NCI-H1048 (cell line): Measurements from ENCODE around the gene JPH3.
"Not testable (repeated sequence)": the region's sequence is repeated elsewhere in the genome, so short reads cannot be mapped to it uniquely, and the experiment has no call there.

Source experiments
- DNase-seq: peaks from one replicate; lab custom pipeline; 2025; lab: John Stamatoyannopoulos, UW

The JPH3 gene

DNA sequence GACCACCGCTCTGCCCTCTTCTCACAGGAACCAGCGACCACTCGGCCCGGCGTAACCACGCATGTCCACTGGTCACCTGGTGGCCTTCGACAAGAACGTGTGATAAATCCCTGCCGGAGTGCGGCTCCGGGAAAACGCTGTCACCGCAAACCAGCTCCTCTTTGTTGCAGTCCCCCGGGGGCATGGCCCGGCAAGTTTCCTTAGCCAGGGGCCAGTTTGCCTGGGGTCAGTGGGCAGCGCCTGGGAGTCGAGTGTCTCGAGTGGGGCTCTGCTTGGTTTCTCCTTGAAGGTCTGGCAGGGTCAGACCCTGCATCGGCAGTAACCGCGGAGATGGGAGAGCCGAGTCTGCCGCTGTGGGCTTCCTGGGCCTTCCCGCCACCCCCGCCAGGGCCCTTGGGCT is 52.5 kb downstream of the JPH3 start:
- DNase-seq: no peak

DNA sequence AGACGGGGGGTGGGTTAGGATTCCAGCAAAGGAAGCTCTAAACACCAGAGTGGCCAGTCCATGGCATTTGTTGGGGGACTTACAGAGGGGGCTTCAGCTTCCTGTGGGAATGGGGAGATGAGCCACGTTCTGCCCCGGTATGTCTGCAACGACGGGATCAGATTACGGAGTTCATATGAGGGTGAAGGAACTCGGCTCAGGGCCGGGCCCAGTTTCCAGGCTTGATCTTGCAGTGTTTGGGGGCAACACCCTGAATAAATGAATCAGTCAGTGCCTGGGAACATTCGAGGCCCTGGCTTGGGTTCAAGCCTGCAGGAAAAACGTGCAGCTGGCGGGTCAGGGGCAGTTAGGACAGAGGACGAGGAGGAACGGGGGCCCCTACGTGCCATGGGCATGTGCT is 54.0 kb downstream of the JPH3 start:
- no peak for DNase-seq

DNA sequence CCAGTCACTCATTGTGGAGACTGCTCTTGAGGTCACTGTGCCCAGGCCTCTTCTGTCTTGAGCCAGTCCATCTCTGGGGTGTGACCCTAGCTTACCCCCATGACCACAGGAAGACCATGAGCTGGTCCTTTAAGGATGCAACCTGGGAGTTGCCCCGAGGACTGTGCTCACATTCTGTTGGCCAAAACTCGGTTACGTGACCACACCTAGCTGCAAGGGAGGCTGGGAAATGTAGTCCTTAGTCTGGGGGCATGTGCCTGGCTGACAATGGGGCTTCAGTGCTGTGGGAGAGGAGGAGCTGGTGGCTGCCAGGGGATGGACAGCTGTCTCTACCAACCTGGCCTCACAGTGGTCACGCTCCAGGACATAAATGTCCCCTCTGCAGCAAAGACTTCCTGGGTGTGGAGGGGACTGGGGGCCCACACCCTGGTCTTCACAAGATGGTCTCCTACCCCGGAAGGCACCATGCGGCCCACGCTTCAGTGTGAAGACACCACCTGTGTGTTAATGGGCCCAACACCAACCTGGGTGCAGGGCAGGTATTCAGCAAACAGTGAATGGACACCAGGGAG is 55.4 kb downstream of the JPH3 start:
- no peak for DNase-seq

DNA sequence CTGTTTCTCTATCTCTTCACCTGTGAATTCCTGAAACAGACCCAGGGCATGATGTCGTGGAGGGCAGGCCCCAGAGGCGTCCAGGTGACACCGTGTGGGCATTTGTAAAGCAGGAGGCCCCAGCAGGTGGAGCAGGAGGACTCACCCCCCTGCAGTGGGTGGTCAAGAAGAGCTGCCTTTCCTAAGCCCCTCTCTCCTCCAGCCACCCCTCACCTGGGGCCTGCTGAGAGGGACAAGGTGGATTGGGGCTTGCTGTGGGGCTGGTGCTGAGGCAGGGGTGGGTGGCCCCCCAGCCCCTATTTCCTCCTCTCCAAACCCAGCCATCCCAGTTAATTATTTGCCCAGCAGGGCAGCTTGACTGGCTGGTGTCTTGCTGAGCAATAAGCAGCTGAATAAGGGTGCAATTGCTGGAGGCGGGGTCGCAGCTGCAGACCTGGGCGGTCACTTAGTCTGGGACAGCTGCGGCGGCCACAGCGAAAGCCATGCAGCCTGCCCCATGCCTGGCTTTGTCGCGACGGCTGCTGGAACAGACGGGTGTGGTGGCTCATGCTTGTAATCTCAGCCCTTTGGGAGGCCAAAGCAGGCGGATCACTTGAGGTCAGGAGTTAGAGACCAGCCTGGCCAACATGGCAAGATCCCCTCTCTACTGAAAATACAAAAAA is 56.4 kb downstream of the JPH3 start:
- no peak for DNase-seq

DNA sequence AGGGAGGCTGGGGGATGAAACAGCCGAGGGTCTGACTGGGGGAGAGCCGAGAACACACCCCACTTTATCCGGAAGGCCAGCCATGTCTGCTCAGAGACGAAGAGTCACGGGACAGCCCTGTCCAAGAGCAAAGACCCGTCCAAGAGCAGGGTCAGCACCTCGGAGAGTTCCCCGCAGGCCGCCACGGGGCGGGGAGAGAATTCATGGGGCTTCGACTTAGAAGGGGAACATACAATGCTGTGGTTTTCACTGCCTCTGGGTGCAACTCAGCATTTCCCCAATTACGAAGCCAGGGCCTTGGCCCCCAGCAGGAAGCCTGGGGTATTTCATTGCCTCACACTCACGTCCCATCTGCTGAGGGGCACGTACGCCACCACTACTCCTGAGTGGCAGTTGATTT is 59.3 kb downstream of the JPH3 start:
- no peak for DNase-seq

DNA sequence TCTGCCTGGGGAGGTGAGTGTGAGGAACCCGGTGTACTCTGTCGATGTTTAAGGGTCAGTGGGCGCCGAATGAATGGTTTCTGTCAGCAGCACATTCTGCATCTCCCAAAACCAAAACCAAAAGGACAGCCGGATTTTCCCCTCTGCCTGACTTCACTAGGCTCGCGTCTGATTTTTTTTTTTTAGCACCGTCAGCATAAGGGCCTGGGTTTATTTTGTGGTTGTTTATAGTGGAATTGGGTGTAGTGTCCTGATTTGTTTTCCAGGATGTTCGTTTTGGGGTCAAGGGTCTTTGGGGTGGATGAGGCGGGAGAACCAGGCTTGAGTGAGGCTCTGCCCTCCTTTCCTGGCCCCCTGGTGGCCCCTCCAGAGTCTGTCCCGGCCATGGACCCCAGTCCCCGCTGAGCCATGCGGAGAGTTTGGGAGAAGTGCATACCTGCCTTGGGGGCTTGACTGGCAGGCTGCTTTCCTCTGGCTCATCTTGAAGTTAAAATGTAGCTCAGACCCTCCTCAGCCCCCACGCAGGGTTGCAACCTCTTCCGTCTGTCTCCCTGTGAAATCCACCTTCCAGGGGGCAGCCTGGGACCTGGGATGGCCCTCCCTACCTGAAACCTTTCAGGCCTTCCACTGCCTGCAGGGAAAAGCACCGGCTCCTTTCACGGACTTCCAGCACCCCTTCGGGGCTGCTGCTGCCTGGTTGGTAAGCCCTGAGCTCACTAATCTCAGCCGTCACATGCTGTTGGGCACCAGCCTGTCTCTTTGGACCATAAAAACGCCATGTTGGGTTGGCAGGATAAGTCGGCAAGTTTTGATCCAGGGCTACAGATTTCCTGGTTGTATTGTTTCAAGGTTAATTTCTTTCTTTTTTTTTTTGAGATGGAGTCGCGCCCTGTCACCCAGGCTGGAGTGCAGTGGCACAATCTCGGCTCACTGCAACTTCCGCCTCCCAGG is 60.2 kb downstream of the JPH3 start:
- no peak for DNase-seq

DNA sequence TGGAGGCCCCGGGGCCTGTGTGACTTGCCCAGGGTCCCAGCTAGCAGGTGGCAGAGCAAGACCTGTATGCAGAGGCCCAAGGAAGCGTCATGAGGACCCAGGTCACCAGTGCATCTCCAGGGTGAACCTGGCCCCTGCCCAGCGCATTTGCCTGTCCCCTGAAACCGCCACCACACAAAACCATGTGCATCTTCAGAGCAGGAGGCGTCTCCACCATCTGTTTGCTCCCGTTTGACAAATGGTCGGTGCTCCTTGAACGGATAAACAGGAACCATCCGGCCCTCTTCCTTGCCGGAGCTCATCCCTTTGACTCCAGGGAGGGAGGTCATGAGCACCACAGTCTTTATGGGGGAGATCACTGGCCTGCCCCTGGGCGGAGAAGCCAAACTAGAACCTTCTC is 62.5 kb downstream of the JPH3 start:
- DNase-seq: no peak

DNA sequence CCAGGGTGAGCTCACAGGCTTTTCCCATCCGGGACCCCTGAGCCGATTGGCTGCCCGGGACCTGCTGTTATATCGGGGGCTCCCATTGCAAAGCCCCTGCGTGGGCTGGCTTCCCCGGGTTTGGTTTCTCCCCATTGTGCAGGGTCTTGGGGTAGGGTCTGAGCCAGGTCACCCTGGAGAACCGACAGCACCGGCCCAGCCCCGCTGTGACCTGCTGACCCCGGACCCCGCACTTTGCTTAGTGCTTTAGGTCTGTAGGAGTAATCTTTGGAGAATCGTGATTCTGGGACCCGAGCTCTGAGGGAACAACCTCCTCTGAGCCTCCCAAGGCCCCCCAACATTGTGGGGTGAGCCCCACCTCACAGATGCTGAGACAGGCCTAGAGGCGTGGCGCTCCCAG is 62.9 kb downstream of the JPH3 start:
- no peak for DNase-seq

DNA sequence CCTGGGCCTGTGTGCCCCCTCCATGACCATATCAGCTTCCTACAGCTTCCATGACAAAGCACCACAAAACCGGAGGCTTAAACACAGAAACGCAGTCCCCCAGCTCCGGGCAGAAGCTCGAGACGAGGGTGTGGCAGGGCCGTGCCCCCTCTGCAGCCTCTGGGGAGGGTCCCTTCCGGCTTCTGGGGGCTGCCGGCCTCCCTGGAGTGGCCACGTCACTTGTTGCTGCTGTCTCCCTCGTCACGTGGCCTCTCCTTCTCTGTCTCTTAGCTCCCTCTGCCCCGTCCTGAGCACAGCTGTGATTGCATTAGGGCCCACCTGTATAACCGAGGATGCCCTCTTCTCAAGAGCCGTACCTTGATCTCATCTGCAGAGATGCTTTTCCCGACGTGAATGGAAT is 64.6 kb downstream of the JPH3 start:
- no peak for DNase-seq

DNA sequence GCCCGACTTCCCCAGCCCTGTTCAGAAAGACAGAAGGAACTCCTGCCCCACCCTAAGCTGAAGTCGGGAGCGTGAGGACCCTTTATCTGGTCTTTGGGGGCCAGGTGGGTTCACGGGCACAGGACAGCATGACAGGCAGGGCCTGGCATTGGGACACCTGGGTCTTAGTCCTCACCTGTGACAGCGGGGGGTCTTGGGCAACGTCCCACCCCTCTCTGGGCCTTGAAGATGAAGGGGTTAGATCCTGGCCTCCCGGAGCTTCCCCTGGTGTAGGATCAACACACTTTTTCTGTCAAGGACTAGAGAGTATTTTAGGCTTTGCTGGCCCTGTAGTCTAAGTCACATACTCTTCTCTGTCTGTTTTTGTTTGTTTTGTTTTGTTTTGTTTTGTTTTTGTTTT is 65.1 kb downstream of the JPH3 start:
- no peak for DNase-seq

DNA sequence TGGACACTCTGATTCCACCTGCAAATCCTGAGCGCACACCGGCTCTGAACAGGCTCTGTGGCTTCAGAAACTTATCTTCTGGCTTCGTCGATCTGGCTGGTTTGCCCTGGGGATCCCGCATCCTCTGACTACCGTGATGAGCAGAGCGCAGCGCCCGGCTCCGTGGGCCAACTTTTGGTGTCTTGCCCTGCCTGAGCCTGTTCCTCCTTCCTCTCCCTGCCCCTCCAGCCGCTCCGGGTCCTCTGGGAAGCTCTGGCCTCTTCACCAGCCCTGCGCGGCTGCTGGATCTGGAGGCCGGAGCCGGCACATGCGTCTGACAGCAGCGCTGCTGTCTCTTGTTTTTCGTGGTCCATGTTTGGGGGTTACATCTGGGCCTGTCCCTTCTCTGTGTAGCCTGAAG is 65.6 kb downstream of the JPH3 start:
- DNase-seq: no peak

DNA sequence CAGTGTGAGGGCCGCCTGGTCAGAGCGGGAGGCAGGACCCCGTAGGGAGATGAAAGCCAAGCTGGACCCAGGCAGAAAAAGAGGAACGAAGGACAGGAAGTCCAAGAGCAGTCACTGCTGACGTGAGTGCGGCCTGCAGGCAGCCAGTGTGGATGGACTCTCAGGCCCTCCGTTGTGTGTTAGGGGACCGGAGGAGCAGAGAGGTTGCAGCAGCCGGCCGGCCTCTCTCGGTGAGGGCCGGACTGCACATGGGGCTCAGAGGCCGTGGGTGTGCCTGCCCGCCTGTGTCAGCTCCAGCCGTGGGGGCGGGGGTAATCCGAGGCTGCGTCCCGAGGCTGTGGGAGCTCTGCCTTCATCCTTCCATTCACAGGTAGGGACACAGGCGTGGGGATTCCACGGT is 67.4 kb downstream of the JPH3 start:
- DNase-seq: no peak

DNA sequence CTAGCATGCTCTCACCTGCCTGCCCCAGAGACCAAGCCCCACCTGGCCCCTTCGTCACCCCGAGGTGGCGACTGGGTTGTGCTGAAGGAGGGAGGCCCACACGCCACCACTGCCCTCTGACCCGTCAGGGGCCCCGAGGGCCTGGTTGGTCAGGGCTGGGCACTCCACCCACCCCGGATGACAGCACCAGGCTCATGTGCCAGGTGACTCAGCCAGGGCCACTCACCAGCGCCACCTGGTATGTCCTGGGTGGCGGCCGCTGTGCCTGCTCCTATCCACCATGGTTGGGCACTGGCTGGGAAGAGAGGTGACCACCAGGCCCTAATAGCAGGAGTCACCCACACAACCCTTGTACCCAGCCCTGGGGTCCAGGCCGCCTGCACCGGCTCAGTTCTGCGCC is 68.9 kb downstream of the JPH3 start:
- no peak for DNase-seq

DNA sequence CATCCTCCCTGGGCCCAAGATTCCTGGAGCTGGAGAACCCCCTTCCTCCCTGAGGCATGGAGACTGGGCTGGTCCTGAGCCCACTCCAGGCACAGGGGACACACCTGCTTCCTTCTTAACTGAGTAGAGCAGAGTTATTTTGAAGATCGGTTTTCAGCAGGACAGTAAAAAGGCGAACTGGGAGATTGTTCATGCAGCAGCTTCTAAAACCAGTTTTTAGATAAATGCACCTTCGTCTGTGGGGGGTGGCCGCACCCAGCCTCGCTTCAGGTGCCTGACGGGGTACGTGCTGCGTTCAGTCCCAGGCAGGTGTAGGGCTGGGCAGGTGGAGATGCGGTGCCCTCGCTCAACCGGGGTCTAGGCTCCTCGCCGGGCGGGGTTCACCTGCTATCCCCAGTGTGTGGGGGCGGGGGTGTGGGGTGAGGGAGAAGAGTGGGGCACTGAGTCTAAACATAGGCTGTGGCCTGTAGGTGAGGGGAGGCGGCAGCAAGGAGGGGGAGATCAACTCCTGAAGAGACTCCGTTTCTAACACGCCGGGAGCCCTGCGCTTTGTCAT is 69.5 kb downstream of the JPH3 start:
- no peak for DNase-seq

DNA sequence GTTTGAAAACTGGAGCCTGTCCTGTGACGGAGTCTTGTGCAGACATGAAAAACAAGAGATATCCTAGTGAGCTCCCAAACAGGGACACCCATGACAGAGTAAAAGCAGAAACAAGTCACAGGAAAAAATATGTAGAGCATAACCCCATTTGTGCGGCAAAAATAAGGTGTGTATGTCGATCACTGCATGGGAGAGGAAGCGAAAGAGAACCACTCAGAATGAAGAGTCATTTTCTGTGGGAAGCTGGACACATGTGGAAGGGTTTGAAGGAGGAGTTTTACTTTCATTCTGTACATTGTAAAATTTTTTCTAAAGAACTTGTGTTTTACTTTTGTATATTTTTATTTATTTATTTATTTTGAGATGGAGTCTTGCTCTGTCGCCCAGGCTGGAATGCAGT is 72.1 kb downstream of the JPH3 start:
- no peak for DNase-seq

DNA sequence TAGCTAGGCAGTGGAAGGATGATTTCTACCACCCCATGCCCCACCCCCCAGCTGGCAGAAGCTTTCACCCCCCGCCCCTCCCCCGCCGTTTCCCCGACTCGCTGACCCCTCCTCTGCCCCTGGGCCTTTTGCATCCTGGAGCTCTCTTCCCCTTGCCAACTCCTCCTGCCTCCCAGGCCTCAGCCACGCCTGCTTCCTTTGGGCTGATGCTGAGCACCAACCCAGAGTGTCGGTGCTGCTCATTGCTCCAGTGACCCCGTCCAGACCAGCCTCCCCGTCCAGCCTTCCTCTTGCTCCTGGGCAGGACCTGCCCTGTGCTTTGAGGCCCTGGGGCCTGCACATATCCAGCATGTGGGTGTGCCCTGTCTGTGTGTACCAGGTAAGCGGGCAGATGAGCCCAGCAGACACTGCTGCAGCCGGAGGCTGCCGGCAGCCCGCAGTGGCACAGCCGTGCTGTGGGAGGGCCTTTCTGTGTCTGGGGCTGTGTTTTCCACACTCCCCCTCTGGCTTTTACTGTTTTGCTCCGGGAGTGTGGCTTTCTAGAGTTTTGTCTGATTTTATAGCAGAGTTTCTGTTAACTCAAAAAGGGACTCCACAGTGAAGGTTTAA is 72.9 kb downstream of the JPH3 start:
- DNase-seq: no peak

DNA sequence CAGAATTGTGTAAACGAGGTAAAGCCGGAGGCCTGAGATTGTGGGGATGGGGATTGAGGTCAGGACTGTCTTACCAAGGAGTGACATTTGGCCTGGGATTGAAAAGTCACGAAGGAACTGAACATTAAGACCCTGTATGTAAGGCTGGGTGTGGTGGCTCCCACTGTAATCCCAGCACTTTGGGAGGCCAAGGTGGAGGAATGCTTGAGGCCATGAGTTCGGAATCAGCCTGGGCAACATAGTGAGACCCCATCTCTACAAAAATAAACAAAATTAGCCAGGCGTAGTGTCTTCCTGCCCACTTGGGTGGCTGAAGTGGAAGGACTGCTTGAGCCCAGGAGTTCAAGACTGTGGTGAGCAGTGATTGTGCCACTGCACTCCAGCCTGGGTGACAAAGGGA is 75.5 kb downstream of the JPH3 start:
- no peak for DNase-seq

DNA sequence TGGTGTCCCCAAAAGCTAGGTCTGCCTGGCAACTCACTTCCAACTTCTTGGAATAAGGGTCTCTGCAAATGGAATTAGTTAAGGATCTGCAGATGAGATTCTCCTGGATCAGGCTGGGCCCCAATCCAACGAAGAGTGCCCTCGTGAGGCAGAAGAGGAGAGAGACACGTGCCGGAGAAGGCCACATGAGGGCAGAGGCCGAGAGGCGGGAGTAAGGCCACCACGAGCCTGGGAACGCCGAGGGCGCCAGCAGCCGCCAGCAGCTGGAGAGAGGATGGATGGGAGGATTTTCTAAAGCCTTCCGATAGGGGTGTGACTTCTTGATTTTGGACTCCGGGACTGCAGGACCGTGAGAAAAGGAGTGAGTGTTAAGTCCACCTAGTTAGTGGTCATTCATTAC is 76.3 kb downstream of the JPH3 start:
- no peak for DNase-seq

DNA sequence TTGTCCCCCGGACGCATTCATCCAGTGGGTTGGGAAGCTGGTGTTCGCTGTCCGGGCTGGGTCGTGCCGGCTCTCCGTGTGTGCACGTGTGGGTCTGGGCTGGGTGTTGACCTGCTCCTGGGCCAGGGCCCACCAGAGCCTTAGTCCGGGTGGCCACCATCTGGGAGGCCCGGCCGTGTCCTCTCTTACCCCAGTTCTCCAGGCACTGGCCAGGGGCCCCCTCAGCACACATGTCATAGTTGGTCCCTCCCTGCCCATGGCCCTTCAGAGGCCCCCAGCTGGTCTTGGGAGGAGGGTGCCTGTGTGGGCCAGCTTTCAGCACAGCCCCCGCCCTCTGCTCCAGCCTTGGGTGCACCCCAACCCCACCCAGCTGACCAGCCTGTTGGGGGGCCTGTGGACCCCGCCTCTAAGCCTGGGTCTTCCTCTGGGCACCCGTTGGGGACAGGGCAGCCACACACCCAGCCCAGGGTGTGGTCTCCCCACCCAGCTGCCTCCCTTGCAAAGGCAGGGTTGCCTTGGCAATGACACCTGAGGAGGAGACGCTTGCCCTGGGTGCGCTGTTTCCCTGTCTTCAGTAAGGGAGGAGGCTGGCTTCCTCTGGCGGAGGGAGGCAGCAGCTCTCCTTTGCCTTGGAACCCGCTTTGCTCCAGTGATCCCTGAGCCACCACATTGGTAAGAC is 77.4 kb downstream of the JPH3 start:
- no peak for DNase-seq

DNA sequence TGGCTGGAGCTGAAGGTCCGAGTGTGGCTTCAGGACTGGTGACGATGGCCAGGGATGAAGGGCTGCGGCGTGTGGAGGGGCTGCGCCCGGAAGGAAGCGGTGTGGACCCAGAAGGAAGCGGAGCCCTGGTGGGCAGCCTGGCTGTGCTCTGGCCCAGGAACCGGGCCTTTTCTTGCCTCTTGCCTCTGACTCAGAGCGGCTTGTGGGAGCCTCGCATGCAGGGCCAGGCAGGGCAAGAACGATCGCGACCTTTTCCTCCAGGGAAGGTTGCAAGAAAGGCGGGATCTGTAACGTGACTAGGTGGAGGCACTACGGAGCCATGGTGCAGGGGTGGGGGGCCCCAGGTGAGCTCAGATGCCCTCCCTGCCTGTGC is 78.0 kb downstream of the JPH3 start:
- no peak for DNase-seq

DNA sequence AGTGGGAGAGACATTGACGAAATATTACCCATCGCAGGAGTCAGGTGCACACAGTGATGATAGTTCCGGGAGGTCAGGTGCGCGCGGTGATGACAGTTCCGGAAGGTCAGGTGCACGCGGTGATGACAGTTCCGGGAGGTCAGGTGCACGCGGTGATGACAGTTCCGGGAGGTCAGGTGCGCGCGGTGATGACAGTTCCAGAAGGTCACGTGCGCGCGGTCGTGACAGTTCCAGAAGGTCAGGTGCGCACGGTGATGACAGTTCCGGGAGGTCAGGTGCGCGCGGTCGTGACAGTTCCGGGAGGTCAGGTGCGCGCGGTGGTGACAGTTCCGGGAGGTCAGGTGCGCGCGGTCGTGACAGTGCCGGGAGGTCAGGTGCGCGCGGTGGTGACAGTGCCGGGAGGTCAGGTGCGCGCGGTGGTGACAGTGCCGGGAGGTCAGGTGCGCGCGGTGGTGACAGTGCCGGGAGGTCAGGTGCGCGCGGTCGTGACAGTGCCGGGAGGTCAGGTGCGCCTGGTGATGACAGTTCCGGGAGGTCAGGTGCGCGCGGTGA is 78.8 kb downstream of the JPH3 start:
- DNase-seq: not testable (repeated sequence)
